Esophagus squamous epithelium (tissue), 4 donors: Measurements from ENCODE around the gene XCR1.

Experiments
- POLR2A ChIP-seq, 4 donors: fragments of 450-650 bp; IDR thresholded peaks; one replicate each; pipeline ENCODE4 v1.6.1; 2017; ENCODE audit warnings: antibody characterized with exemption in 4 of 4, mild to moderate bottlenecking in 4 of 4, moderate library complexity in 3 of 4
- TF ChIP-seq, protein P1 (sequence below), 6 experiments: fragments of 450-650 bp in 4 of 6; fragments of 200-600 bp in 2 of 6; sonication (generic) in 2 of 6; IDR thresholded peaks; one replicate each; pipeline ENCODE4 v1.5.1; 2016 to 2019; ENCODE audit warnings: antibody characterized with exemption in 6 of 6, mild to moderate bottlenecking in 4 of 6, moderate library complexity in 4 of 6

DNA sequence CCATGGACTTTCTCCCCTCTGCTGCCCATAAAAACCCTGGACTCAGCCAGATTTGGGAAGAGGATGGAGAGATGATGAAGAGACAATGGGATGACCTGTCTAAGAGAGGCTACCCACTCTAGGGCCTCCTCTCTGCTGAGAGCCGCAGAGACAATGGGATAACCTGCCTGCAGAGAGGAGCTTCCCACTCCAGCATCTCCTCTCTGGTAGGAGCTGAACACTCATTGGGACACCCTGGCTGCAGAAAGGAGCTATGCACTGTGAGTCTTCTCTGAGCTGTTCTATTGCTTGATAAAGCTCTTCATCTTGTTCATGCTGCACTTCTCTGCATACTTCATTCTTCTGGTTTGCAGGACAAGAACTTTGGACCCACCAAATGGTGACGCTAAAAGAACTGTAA lies 4.5 kb upstream of the XCR1 start:
- TF ChIP-seq POLR2A (IDR thresholded peaks at IDR 0.05), result no peak
- TF ChIP-seq, protein P1, sequence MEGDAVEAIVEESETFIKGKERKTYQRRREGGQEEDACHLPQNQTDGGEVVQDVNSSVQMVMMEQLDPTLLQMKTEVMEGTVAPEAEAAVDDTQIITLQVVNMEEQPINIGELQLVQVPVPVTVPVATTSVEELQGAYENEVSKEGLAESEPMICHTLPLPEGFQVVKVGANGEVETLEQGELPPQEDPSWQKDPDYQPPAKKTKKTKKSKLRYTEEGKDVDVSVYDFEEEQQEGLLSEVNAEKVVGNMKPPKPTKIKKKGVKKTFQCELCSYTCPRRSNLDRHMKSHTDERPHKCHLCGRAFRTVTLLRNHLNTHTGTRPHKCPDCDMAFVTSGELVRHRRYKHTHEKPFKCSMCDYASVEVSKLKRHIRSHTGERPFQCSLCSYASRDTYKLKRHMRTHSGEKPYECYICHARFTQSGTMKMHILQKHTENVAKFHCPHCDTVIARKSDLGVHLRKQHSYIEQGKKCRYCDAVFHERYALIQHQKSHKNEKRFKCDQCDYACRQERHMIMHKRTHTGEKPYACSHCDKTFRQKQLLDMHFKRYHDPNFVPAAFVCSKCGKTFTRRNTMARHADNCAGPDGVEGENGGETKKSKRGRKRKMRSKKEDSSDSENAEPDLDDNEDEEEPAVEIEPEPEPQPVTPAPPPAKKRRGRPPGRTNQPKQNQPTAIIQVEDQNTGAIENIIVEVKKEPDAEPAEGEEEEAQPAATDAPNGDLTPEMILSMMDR (IDR thresholded peaks at IDR 0.05), result no peak
